Measurements from ENCODE around the gene GPALPP1.
"Not testable (repeated sequence)": the region's sequence is repeated elsewhere in the genome, so short reads cannot be mapped to it uniquely, and the experiment has no call there.

GPALPP1 gene

DNA sequence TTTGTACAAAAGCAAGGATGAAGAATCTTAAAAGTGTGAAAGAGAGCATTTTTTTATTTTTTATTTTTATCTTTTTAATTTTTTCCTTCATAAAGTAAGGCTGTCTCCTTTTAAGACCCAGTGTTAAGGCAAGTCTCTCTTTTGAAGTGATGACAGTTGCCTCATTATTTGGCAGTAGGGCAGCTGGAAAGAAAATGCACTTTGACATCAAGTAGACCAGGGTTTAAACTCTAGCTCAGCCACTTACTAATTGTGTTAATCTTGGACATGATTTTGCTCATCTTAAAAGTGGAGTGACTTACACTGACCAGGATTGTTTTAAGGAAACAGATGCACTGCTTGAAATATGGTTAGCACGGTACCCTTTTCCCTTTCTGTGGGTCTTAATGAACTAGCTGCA, 18.5 kb downstream of the GPALPP1 start:
- no peak for DNase-seq

DNA sequence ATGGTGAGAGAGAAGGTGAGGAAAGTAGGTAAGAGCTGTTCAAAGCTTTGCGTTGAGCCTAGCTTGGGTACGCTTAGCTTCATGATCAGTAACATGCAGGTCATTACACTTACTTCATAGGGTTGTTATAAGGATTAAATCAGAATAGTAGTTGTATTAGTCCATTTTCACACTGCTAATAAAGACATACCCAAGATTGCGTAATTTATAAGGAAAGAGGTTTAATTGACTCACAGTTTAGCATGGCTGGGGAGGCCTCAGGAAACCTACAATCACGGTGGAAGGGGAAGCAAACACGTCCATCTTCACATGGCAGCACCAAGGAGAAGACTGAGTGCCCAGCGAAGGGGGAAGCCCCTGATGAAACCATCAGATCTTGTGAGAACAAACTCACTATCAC, 21.9 kb downstream of the GPALPP1 start:
- no peak for DNase-seq

DNA sequence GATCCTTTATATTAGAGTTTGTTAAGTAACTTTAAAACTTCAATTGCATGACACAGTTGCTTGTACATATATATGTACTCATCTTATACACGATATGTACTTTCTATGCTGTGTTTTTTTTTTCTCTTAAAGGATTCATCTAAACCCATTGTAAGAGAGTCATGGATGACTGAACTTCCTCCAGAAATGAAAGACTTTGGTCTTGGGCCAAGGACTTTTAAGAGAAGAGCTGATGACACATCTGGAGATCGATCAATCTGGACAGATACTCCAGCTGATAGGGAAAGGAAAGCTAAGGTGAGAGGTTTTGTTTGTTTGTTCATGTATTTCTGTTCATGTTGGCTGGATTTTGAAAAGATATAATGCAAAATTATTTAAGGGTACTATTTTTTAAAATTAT, 26.0 kb downstream of the GPALPP1 start:
- no peak for DNase-seq

DNA sequence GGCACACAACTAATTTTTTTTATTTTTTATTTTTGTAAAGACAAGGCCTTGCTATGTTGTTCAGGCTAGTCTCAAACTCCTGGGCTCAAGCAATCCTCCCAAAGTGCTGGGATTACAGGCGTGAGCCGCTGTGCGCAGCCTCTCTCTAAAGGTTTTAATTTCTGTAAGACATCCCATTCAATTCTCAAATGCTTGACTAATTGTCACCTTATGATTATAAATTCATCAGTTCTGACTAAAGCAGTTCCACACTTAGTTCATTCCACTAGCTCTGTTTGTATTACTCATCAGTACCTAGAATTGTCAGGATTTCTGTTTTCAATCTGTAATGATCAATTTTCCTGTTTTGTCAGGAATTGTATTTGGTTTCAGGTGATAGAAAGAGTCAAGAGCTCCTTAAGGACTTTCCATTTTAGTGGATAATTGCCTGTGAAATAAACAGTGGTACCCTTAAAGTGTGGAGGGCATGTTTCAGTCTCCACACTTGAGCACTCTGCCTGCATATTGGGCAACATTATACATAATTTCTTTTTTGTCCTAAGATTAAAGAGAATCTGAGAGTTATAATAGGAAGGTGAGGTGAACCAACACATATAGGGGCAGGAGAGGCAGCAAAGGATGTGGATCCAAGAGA, 27.6 kb downstream of the GPALPP1 start:
- no peak for DNase-seq

DNA sequence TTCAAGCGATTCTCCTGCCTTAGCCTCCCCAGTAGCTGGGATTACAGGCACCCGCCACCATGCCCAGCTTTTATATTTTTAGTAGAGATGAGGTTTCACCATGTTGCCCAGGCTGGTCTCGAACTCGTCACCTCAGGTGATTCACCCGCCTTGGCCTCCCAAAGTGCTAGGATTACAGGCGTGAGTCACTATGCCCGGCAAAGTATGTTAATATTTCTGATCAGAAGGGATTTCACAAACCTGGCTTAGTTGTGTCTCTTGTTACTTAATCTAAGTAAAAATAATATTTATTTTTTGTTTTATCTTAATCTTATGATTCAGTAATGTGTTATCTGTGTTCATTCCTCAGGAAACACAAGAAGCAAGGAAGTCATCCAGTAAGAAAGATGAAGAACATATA, 30.6 kb downstream of the GPALPP1 start:
- DNase-seq, result not testable (repeated sequence)

DNA sequence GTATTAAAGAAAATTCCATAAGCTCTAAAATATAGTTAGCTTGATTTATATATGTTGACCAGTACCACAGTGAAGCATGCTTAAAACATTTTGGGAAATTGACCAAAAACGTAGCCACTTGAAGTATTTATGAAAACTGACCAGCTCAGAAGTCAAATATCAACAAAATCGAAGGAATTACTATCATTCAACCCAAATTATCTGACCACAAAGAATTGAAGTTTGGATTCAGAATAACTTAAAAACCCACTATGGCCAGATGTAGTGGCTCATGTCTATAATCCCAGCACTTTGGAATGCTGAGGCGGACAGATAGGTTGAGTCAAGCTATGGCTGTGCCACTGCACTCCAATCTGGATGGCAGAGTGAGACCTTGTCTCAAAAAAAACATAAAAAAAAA, 31.9 kb downstream of the GPALPP1 start:
- no peak for DNase-seq

DNA sequence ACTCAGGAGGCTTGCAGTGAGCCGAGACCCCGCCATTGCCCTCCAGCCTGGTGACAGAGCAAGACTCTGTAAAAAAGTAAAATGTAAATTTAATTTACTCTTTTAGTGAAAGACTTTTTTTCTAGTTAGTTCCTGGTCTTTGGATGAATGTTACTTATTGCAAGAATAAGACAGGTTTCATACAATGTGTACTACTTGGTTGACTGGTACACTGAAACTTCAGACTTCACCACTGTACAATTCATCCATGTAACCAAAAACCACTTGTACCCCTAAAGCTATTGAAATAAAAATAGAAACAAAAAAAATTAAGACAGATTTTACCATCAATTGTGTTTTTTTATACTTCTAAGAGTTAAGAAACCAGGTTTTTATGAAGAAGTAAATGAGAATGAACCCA, 35.5 kb downstream of the GPALPP1 start:
- DNase-seq, result no peak

DNA sequence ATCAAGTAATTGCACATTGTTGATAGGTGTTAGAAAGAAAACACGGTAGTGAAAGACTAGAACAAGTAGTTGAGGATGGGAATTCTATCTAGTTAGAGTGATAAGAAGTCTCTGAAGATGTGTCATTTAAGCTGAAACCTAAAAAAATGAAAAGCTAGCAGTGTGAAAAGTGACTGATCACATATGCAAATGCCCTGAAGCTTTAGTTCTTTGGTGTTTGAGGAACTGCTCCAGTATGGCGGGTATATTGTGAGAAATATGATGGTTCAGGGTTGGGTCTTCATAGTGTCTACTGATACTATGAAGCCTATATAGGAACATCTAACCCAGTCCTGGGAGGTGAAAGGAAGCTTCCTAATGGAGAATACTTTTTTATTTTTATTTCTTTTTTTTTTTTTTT, 45.0 kb downstream of the GPALPP1 start:
- DNase-seq, result no peak

DNA sequence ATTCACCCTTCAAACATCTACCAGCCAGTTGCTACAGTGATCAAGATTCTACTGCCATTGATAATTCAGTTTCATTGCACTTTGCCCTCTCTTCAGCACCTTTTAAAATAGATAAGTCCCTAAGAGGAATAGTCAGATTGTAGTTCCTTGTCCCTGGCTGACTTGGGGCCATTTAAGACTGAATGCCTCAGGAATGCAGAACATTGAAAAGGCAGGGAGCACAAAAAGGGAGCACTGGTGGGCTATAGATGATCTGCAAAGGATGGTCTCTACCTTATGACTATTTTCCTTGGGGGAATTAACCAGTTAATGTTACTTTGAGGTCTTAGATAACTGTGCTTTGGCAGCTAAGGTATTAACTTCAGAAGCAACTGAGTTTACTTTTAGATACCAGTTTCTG, 46.9 kb downstream of the GPALPP1 start:
- DNase-seq, result no peak

DNA sequence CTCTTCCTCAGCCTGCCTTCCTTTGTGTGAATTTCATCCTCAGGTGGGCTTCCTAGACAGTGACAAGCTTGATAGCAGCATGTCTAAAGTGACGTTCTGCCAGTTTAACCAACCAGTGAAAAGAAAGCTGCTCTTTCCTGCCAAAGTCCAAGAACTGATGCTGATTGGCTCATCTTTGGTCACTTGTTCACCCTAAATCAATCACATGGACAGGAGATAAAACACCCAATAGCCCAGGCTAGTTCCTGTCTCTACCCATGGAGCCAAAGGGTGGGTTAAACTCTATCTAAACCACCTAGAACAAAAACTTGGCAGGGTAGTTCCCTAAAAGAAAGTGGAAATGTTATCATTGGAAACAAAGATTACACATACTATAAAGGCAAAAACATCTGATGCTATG, 50.8 kb downstream of the GPALPP1 start:
- DNase-seq, result no peak

DNA sequence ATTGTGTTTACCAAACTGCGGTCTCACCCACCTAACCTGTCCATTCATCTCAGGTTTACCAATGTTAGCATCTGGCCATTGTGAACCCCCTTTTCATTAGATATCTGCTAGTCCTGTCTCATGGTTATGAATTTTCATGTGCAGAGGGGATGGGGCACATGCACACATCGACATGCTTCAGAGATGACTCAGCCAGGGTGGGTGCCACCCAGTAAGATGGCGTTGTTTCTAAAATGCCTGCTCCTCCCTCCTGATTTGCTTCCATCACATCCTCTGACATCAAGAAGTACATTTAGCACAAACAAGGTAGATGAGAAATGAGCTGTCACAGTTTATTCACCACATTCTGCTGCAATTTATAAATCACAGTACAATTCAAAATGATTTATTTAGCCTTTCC, 51.3 kb downstream of the GPALPP1 start:
- no peak for DNase-seq

DNA sequence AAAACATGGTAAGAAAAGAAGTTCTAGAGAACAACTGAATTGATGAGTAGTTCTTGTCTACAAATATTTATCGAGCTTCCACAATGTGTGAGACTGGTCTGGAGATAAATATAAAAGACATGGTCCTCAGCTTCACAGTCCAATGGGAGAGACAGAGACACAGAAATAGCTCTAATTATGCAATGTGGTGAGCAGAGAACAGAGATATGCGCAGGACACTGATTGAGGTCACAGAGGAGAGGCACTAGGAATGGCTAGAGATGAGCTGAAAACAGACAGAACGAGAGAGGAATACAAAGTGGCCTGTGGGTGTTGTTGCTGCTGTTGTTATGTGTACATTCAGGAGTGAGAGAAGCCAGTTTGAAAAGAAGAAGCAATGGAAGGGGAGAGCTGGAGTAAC, 53.2 kb downstream of the GPALPP1 start:
- no peak for DNase-seq

DNA sequence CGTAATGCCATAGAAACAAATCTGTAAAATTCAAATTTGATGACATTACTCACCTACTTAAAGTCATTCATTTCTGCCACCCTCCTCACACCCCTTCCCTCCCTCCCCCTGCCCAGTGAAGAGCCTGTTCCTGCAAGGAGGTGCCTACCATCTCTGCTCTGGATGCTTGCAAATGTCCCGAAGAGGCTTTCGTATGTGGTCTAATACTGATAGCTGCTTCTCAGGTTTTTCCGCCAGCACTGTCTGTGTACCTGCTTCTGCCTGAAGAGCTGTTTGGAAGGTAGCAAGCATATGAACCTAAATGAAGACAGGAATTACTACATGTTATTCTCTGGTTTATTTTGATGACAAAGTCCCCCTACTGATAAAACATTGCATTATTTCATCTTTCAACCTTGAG, 57.1 kb downstream of the GPALPP1 start:
- DNase-seq, result no peak

DNA sequence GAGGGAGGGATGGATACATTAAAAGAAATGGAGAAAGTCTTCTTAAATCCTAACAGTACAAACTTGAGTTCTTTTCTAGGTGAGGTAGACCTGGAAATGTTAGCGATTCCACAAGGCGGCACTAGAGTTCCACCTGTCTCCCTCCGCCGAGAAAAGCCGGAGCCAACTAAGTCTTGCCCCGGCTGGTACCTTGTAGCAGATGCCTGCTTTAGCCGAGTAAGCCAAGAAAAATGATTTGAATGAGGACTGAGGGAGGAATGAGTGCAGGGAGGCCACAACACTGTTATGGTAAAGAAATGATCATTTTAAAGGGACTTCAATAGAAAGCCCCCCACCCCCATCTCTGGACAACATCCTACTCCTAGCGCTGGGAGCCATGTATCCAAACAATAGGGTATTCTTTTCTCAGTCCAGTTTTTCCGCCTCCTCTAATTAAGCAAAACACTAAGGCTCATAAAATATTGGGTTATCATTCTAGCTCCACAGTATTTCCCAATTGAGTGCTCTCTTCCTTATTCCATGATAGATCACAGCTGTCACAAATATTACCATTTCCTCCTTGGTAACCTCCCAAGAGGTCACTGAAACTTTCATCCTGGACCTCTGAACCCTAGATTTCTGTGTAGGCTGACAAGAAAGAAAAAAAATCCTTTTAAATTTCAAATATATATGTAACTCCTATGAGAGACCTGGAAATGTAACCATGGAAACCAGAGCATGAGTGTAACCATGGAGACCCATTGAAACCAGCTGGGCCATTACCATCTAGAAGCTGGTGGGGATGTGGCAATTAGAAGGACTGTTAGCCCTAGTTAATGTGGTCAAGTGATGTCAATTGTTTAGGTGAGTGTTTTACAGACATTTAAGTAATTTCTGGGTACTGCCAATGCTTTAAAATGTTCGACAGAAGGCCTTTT, 58.3 kb downstream of the GPALPP1 start:
- DNase-seq, result peak; percentile 36

DNA sequence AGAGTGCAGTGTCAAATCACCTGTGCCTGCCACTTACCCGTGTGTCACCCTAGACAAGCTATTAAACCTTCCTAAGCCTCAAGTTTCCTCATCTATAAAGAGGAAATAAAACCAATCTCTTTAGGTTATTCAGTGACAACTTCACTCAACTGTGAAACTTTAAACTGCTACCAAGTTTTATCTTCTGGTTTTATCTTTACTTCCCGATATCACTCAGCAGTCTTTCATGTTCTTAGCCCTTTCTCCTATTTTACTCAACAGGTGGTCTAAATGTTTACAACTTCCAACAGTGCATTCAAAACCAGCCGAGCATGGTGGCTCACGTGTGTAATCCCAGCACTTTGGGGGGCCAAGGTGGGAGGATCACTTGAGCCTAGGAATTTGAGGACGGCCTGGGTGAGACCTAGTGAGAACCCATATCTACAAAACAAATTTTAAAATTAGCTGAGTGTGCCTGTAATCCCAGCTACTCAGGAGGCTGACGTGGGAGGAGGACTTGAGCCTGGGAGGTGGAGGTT, 59.6 kb downstream of the GPALPP1 start:
- no peak for DNase-seq

DNA sequence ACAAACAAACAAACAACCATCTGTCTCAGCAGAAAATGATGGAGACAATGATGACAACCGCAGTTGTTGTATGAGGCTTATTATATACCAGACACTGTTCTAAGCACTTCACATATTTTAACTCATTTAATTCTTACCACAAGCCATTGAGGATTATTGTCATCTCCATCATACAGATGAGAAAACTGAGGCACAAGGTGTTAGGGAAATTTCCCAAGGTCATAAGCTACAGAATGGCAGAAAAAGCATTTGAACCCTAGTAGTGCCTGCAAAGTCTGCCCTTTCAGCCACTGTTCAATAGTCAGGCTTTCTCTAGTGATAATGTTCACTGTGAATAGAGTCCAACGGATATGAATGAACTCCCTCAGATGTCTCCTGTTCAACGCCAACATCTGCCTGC, 60.1 kb downstream of the GPALPP1 start:
- no peak for DNase-seq

DNA sequence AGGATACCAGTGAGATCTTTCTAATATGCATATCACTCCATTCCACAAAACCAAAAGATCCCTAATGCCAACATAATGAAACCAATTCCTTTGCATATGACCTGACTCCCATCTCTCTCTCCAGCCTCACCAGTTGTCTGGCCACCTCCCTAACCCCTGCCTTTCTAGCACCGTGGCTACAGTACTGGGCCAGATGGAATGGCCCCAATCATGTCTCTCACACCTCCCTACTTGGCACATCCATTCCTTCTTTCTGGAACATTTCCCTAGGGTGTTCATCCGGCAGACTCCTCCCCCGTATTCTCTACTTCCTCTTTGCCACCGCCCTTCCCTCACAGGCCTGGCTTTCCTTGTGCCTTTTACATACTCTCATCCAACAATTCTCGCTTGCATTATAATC, 62.0 kb downstream of the GPALPP1 start:
- DNase-seq, result no peak

DNA sequence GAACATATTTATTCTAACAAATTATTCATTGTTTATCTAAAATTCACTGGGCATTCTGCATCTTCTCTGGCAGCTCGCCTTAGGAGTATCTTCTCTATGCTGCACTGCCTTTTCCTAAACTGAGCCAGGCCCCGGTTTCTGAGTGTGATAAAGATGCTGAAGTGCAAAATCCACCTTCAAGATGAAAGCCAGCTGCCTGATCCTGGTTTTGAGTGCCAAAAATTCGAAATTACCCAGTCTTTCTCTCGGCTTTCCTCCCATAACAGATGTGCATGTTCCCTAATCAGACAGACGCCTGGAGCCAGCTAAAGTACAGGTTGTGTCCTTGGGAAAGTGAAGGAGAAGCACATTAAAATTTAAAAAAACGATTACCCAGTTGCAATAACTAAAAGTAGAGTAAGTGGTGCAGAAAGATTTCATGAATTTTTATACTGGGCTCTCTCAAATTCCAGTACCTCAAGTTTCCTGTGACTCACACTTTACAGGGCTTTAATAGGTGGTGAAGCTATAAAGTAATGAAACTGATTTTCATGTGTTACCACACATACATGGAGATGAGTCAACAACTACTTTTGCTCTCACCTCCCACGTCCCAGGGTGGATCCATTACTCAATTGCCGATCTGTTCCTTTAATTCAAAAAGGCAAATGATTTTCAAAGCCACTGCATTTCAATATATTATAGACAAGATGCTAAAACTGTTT, 66.0 kb downstream of the GPALPP1 start:
- DNase-seq, result no peak

DNA sequence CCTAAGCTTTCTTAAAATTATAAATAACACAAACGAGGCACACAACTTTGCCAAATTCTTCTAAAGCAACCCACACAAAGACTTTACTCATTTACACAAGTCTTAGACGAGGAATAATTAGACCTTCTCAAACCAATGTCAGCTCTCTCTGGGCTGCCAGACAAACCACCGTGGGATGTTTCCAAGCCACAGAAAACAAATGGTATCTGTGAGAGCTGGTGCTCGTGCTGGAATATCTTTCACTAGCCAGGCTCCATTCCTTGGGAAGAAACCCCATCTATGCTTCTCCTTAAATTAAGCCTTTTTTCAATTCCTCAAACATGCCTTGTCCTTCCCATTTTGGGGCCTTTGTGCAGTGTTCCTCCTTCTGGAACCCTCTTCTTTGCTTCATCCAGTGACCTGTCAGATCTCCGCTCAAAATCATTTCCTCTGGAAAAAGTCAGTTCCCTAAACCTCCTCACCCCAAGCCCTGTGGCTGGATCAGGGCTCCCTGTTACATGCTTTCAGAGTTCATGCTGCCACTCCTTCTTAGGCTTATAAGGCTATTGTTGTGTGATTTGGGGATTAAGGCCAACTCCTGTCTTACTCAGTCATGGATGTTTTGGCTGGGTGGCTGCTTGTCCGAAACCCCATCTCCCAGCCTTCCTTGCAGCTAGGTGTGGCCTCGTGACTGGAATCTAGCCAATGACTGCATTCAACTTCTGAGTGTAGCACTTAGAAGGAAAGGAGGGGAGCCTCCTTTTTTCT, 66.7 kb downstream of the GPALPP1 start:
- DNase-seq, result no peak

DNA sequence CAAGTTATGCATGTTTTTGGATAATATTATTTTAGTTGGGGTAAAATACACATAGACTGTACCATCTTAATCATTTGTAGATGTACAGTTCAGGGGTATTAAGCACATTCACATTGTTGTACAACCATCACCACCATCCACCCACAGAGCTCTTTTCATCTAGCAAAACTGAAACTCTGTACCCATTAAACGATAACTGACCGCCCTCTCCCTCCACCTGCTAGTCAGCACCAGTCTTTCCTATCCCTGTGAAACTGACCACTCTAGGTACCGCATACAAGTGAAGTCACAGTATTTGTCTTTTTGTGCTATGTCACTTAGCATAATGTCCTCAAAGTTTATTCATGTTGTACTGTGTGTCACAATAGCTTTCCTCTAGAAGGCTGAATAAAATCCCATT, 70.7 kb downstream of the GPALPP1 start:
- DNase-seq, result no peak

DNA sequence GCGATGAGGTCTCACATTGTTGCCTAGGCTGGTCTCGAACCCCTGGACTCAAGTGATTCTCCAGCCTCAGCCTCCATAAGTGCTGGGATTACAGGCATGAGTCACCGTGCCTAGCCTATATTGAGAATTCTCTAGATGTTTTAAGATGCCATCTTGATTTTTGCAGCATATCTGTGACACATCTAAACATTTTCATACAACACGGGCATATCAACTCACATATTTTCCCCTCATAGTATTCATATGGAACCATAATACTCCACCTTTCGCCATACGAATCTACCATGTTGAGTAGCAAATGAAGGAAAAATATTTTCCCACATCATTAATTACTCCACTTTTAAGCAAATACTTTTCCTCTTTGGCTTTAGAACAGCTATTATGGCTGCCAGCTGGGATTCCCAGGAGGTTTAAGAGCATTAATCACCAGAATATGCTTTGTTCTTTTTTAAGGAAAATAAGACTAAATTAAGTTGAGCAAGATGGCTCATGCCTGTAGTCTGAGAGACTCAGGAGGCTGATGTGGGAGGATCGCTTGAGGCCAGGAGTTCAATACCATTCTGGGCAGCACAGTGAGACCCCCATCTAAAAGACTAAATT, 74.0 kb downstream of the GPALPP1 start:
- no peak for DNase-seq

DNA sequence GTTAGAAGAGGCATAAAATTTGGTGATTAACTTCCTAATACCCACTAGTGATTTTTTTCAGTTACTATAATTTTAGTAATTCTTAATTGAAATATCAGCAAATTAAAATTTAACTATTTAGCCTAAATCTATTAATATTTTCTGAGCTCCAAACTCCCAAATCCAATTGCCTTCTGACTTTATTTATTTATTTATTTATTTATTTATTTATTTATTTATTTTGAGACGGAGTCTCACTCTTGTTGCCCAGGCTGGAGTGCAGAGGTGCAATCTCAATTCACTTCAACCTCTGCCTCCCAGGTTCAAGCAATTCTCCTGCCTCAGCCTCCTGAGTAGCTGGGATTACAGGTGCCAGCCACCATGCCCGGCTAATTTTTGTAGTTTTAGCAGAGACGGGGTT, 74.6 kb downstream of the GPALPP1 start:
- not testable (repeated sequence) for DNase-seq

DNA sequence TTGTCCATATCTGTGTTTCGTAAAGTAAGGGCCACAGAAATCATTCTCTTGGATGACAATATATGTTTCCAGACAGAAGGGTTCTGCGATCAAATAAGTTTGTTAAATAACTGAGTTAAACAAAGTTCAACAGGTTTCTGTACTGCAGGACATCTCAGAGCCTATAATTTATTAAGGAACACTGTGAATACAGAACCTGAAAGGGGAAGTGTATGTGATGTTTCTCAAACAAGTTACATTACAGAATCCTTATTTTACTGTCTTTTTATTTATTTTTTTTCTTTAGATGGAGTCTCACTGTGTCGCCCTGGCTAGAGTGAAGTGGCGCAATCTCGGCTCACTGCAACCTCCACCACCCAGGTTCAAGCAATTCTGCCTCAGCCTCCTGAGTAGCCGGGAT, 75.6 kb downstream of the GPALPP1 start:
- DNase-seq, result no peak

Measured in GOT3 (cell line).